ENCODE data around the gene MANBA.

The MANBA gene

GRCh38 chr4:102760645-102761295 lies at the start of gene MANBA:
Gene MANBA (minus strand): TSS chr4:102760968. CDS start chr4:102760894, 74 bp downstream.
- ATAC-seq = peak; percentile 97
- peaks cover 38% of the 10 kb centered on the region for H3K4me1 Mint-ChIP-seq
- H3K9me3 Mint-ChIP-seq = no peaks in the 10 kb centered on the region
- H3K27ac Mint-ChIP-seq = peak within 1 kb of the TSS; percentile 86
- no peaks in the 10 kb centered on the region for H3K36me3 Mint-ChIP-seq
- peak; percentile 57 to 87 for DNase-seq (ENCODE audit: low spot score in 2 of 2)
- peak within 1 kb of the TSS; percentile 92 for H3K4me3 Mint-ChIP-seq

GRCh38 chr4:102809691-102810090 lies 48.9 kb upstream of the MANBA start:
- H3K9me3 Mint-ChIP-seq = no peaks in the 10 kb centered on the region
- no peak for ATAC-seq
- peaks cover 66% of the 10 kb centered on the region for H3K4me1 Mint-ChIP-seq
- no peak for DNase-seq (ENCODE audit: low spot score in 2 of 2)
- peak overlapping the region; percentile 40 for H3K27ac Mint-ChIP-seq
- no peaks in the 10 kb centered on the region for H3K36me3 Mint-ChIP-seq
- H3K4me3 Mint-ChIP-seq = peak overlapping the region; percentile 11

- Mint-ChIP-seq H3K27ac (peak overlapping the region; percentile 40), H3K4me1 (peaks cover 66% of the 10 kb centered on the region), H3K4me3 (no peak overlapping the region), H3K36me3 (no peaks in the 10 kb centered on the region), H3K9me3 (no peaks in the 10 kb centered on the region)
- ATAC-seq (peak; percentile 61), DNase-seq (ENCODE audit: low spot score in 2 of 2) (no peak)
These were observed 48.4 kb upstream of the MANBA start for GRCh38 chr4:102809190-102809589.

GRCh38 chr4:102808009-102808408 lies 47.2 kb upstream of the MANBA start:
- peak overlapping the region; percentile 76 for H3K27ac Mint-ChIP-seq
- H3K36me3 Mint-ChIP-seq = no peaks in the 10 kb centered on the region
- no peak for DNase-seq (ENCODE audit: low spot score in 2 of 2)
- H3K4me3 Mint-ChIP-seq = no peak overlapping the region
- H3K4me1 Mint-ChIP-seq = peaks cover 63% of the 10 kb centered on the region
- no peaks in the 10 kb centered on the region for H3K9me3 Mint-ChIP-seq
- no peak for ATAC-seq

GRCh38 chr4:102807345-102807744 lies 46.6 kb upstream of the MANBA start:
- H3K27ac Mint-ChIP-seq = peak overlapping the region; percentile 76
- peaks cover 64% of the 10 kb centered on the region for H3K4me1 Mint-ChIP-seq
- DNase-seq (ENCODE audit: low spot score in 2 of 2) (no peak), ATAC-seq (no peak)
- H3K36me3 Mint-ChIP-seq = no peaks in the 10 kb centered on the region
- H3K4me3 Mint-ChIP-seq = no peak overlapping the region
- H3K9me3 Mint-ChIP-seq = no peaks in the 10 kb centered on the region

GRCh38 chr4:102799816-102800215 lies 39.0 kb upstream of the MANBA start:
- ATAC-seq (no peak), DNase-seq (ENCODE audit: low spot score in 2 of 2) (no peak)
- no peaks in the 10 kb centered on the region for H3K9me3 Mint-ChIP-seq
- no peaks in the 10 kb centered on the region for H3K36me3 Mint-ChIP-seq
- no peak overlapping the region for H3K27ac Mint-ChIP-seq
- H3K4me1 Mint-ChIP-seq = peaks cover 27% of the 10 kb centered on the region
- no peak overlapping the region for H3K4me3 Mint-ChIP-seq

GRCh38 chr4:102794999-102795398 lies 34.2 kb upstream of the MANBA start:
- H3K4me1 Mint-ChIP-seq = peaks cover 22% of the 10 kb centered on the region
- peaks cover 5% of the 10 kb centered on the region for H3K9me3 Mint-ChIP-seq
- DNase-seq (ENCODE audit: low spot score in 2 of 2) = no peak
- ATAC-seq = no peak
- H3K27ac Mint-ChIP-seq = no peak overlapping the region
- H3K36me3 Mint-ChIP-seq = peaks cover 15% of the 10 kb centered on the region
- no peak overlapping the region for H3K4me3 Mint-ChIP-seq

- Mint-ChIP-seq H3K4me3 (no peak overlapping the region), H3K9me3 (peaks cover 7% of the 10 kb centered on the region), H3K4me1 (peaks cover 34% of the 10 kb centered on the region), H3K27ac (peak overlapping the region; percentile 3), H3K36me3 (peaks cover 29% of the 10 kb centered on the region)
- ATAC-seq (no peak), DNase-seq (ENCODE audit: low spot score in 2 of 2) (no peak)
These were observed 31.7 kb upstream of the MANBA start for GRCh38 chr4:102792361-102792936.

- peaks cover 29% of the 10 kb centered on the region for H3K36me3 Mint-ChIP-seq
- peaks cover 7% of the 10 kb centered on the region for H3K9me3 Mint-ChIP-seq
- ATAC-seq = no peak
- H3K27ac Mint-ChIP-seq = peak overlapping the region; percentile 3
- H3K4me1 Mint-ChIP-seq = peaks cover 41% of the 10 kb centered on the region
- no peak overlapping the region for H3K4me3 Mint-ChIP-seq
- DNase-seq (ENCODE audit: low spot score in 2 of 2) = no peak
These were observed 30.6 kb upstream of the MANBA start for GRCh38 chr4:102791318-102791835.

- peaks cover 35% of the 10 kb centered on the region for H3K36me3 Mint-ChIP-seq
- H3K27ac Mint-ChIP-seq = peak overlapping the region; percentile 88
- ATAC-seq (peak; percentile 84), DNase-seq (ENCODE audit: low spot score in 2 of 2) (no peak)
- H3K4me3 Mint-ChIP-seq = peak overlapping the region; percentile 21
- H3K4me1 Mint-ChIP-seq = peaks cover 36% of the 10 kb centered on the region
- peaks cover 7% of the 10 kb centered on the region for H3K9me3 Mint-ChIP-seq
These were observed 28.5 kb upstream of the MANBA start for GRCh38 chr4:102789317-102789717.

GRCh38 chr4:102787944-102788343 lies 27.2 kb upstream of the MANBA start:
- H3K9me3 Mint-ChIP-seq = peaks cover 7% of the 10 kb centered on the region
- H3K4me1 Mint-ChIP-seq = peaks cover 36% of the 10 kb centered on the region
- peak overlapping the region; percentile 48 for H3K27ac Mint-ChIP-seq
- no peak for DNase-seq (ENCODE audit: low spot score in 2 of 2)
- peaks cover 37% of the 10 kb centered on the region for H3K36me3 Mint-ChIP-seq
- H3K4me3 Mint-ChIP-seq = no peak overlapping the region
- ATAC-seq = no peak

- peak; percentile 90 for ATAC-seq
- DNase-seq (ENCODE audit: low spot score in 2 of 2) = no peak
- peaks cover 31% of the 10 kb centered on the region for H3K4me1 Mint-ChIP-seq
- H3K36me3 Mint-ChIP-seq = peaks cover 34% of the 10 kb centered on the region
- H3K27ac Mint-ChIP-seq = peak overlapping the region; percentile 48
- H3K4me3 Mint-ChIP-seq = no peak overlapping the region
- H3K9me3 Mint-ChIP-seq = peaks cover 4% of the 10 kb centered on the region
These were observed 26.5 kb upstream of the MANBA start for GRCh38 chr4:102787096-102787881.

GRCh38 chr4:102786279-102786678 lies 25.5 kb upstream of the MANBA start:
- no peak overlapping the region for H3K4me3 Mint-ChIP-seq
- H3K4me1 Mint-ChIP-seq = peaks cover 28% of the 10 kb centered on the region
- DNase-seq (ENCODE audit: low spot score in 2 of 2) (no peak), ATAC-seq (no peak)
- H3K27ac Mint-ChIP-seq = no peak overlapping the region
- H3K36me3 Mint-ChIP-seq = peaks cover 24% of the 10 kb centered on the region
- peaks cover 3% of the 10 kb centered on the region for H3K9me3 Mint-ChIP-seq

- Mint-ChIP-seq H3K27ac (no peak overlapping the region), H3K4me1 (peaks cover 12% of the 10 kb centered on the region)
These were observed 22.2 kb upstream of the MANBA start for GRCh38 chr4:102783006-102783405.

GRCh38 chr4:102781570-102781969 lies 20.8 kb upstream of the MANBA start:
- no peak overlapping the region for H3K27ac Mint-ChIP-seq
- H3K4me1 Mint-ChIP-seq = no peaks in the 10 kb centered on the region
- no peak for ATAC-seq
- no peak for DNase-seq (ENCODE audit: low spot score in 2 of 2)
- peaks cover 8% of the 10 kb centered on the region for H3K36me3 Mint-ChIP-seq
- H3K9me3 Mint-ChIP-seq = no peaks in the 10 kb centered on the region
- no peak overlapping the region for H3K4me3 Mint-ChIP-seq

More at GRCh38 chr4:102783006-102783405, 22.2 kb upstream of the MANBA start:
- DNase-seq (ENCODE audit: low spot score in 2 of 2) = no peak
- no peak for ATAC-seq
- no peaks in the 10 kb centered on the region for H3K9me3 Mint-ChIP-seq
- peaks cover 9% of the 10 kb centered on the region for H3K36me3 Mint-ChIP-seq
- H3K4me3 Mint-ChIP-seq = no peak overlapping the region

All from stimulated activated effector memory CD8-positive, alpha-beta T cell treated with anti-CD3 and anti-CD28 coated beads, Interleukin-12 subunit alpha, Interleukin-12 subunit beta, amount 100 ng/mL, for 72 hours (primary cell).